HG03025 (cell line): ENCODE data around the gene SRRM2.

Source experiments
- ATAC-seq: cut with Tn5 transposase; IDR thresholded peaks from one replicate; pipeline ENCODE4 v1.9.1; 2021; ENCODE audit warnings: mild to moderate bottlenecking, moderate library complexity; ENCODE audit not compliant: unreplicated experiment, low FRiP score

SRRM2 gene

DNA sequence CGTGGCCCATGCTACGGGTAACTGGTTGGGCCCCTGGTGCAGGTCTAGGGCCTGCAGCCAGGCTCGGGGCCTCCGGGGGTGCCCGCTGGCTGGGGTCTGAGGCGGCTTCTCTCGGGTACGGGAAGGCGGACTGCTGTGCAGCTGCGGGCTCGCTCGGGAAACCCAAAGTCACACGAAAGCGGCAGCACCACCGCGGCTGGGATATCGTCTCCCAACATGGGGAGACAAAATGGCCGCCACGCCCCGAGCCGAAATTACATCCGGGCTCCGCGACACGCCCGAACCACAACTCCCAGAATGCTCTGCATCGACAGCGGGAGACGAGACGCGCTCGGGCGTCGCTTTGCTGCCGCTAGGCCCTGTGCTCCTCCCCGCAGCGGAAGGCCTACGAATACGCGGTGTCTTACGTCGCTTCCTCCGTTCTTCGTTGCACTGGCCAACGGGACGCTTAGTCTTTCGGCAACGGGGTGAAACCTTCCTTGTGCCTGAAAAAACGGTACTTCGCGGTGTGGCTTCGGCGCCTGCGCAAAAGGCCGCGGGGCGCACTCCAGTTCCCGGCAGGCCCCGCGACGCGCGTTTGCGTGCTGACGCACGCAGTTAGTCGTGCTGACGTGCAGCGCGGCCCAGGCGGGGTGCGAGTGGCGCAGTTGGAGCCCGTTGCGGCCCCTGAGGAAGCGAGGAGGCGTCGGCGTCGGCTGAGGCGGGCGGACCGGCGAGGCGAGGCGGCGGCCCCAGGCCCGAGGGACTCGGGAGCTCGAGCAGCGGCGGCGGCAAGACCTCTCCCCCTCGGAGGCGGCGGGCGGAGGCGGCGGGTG is at the start of gene SRRM2:
Gene SRRM2 (plus strand): TSS at position 604 of the 815 bp plus-strand sequence. CDS start 3,727 bp downstream, outside the sequence.
- ATAC-seq: peak; percentile 68

DNA sequence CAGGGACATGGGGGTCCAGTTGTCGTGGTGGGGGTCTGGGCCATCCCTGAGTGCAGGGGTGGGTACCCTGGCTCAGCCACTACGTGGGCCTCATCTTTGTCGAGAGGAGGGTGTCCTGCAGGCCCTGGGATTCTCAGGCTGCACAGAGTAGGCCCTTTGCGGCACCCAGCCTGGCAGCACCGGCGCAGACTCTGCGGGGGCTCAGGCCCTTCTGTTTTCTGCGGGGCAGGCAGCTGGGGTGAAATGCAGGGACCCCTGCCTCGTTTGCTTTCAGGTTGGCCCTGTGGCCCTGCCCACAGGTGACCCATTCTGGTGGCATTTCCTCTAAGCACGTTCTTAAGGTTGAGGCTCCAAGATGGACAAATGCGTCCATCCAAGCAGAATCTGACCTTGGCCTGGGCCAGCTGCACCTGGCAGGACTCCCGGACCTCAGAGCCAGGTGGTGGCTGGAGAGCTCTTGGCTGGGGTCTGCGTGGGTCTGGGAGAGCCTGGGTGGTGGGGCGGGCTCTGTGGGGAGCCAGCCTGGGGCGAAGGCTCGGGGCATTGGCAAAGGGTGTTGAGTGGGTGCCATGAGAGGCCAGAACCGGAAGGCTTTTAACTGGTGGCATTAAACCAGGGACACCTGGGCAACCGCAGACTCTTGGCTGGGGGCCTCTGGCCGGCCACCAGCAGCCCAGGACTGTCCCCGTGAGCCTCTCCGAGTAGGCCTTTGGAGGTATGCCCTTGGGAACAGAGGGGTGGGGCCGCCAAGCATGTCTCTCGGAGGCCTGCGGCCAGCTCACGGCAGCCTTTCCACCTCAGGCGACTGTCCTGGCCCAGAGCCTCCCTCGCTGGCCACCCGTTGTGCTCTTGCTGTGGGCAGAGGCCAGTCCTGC is 49.3 kb upstream of the SRRM2 start:
- no peak for ATAC-seq

DNA sequence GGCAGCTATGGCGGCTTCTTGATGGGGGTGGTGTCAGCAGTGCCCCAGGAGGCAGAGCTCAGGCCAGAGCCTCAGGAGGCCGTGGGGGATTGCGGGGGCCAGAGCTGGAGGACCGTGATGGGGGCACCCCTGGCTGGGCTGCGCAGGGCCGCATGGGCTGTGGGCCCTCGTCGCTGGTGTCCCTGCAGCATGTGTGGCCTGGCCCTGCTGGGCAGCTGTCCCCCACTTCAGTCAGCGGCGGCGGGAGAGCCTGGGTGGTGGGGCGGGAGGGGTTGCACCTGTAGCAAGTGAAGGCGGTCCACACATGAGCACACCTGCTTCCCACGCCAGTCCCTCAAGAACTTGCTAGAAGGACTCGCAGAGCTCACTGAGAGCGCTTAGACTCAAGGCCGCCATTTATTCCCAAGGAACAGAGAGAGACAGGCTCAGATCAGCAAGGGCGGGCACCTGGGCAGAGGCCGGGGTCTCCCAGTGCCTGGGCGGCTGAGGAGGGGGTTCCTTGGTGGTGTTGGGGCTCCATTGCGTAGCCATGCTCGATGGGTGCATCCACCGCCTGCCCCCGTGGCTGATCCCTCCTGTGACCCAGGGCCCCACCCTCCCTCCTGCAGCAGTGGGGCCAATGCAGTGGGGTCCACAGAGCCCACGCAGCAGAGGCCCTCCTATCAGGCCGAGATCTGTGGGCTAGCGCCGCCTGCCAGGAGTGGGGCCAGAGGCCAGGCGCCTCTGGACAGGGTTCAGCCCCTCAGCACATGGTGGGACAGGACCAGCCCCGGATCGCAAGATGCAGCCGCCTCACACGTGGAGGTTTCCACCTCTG is 48.1 kb upstream of the SRRM2 start:
- no peak for ATAC-seq

DNA sequence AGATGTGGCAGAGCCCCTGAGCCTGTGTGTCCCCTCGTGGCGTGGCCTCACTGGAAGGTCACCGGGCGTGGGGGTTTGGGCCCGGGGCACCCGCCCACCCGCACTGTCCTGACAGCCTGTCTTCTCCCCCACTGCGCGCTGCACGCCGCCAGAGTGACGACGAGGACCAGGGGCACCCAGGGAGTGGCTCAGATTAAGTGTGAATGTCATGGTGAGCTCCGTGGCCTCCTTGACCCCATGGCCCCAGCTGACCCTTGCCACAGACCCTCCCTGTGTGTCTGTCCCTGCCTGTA is 47.5 kb upstream of the SRRM2 start:
- no peak for ATAC-seq

DNA sequence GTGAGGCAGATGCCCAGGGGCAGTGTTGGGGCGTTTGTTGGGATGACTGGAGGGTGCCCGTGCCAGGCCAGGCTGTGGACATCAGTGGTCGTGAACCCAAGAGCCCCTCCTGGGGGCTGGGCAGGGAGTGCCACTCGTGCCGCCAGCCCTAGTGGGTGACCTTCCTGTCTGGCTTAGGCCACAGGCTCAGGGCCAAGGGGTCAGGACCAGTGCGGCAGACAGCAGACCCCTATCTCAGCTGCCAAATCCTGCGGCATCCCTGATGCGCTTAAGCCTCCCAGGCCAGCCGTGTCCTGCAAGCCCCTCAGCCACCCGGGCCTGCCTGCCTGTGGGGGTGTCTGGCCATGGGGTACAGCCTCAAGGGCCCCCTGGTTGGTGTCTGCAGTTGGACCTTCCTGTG is 47.1 kb upstream of the SRRM2 start:
- no peak for ATAC-seq

DNA sequence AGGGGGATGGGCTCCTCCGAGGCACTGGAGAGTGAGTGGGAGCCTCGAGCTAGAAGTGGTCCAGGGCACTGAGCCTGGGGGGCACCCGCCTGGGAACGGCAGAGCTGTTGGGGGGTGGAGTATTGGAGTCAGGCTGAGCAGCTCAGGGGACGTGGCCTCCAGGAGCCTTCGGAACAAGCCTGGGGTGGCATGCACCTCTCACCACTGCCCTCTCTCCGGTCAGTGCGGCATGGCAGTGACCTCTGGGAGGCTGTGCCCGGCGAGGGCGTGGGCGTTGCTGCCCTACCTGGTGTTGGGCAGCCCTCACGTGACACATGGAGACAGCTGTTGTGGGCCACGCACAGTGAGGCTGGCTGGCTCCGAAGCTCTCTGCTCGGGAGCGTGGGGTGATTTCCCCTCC is 46.4 kb upstream of the SRRM2 start:
- no peak for ATAC-seq

DNA sequence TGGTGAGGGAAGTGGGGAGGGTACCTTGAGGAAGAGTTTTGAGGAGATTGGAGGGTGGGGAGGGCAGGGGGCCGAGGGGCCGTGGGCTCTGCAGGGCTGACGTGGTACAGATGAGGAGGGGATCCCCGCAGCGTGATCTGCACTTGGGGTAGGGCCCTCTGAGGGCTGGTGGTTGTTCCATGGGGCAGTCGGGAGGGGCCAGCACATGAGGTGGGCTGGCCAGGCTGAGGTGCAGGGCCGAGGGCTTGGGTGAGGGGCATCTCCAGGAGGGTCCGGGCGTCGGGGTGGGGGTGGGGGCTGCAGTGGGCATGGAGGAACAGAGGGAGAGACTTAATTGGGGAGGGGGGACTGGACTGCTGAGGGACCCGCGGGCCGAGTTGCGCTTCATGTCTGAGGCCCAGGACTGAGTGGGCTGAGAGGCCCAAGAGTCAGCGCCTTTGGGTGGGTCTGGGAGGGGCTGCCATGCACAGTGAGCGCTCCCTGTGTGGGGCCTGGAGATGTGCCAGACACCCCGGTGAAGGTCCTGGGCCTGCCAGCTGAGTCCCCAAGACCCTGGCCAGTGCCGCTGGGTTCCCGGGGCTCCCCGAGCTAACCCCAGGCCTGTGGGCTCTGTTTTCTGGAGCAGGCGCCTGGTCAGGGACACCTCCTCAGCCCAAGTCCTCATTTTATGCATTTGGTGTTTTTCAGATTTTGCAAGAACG is 45.7 kb upstream of the SRRM2 start:
- no peak for ATAC-seq

DNA sequence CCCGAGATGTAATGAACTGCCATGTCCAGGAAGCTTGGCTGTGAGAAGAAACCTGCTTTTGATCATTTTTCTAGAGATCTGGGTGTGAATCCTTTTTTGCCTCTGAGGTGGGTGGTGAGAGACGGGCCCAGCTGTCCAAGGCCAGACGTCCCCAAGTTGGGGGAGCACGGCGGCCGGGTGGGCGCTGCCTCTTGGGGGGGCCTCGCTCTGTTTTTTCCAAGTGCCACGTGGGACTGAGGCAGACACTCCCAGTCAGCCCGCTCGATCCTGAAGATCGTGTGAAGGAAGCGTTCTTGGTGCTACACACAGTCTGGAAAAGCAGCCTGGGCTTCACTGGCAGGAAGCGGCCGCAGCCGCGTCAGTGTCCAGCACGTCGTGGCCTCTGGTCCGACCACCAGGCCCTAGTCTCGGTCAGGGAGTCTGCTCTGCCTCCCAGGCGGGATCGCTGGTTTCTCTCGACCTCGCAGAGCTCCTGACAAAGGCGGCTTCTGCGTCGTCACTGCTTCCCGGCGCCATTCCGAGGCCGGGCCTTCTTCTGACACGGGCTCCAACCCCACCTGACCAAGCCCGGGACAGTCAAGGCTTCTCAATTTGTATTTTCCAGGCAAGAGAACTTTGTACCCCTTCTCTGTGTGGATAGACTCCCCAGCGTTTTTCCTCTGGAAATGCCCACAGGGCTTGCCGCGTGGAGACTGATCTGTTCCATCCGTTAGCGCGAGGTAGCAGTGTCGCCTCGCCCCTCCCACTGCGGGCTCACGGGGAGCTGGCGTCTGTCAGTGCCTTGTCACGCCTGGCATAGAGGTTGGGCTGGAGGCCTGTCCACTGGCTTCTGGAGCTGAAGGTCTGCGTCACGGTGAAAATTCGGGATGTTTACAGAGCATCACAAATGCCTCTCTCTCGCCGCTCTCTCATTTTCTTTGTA is 44.8 kb upstream of the SRRM2 start:
- ATAC-seq: no peak

DNA sequence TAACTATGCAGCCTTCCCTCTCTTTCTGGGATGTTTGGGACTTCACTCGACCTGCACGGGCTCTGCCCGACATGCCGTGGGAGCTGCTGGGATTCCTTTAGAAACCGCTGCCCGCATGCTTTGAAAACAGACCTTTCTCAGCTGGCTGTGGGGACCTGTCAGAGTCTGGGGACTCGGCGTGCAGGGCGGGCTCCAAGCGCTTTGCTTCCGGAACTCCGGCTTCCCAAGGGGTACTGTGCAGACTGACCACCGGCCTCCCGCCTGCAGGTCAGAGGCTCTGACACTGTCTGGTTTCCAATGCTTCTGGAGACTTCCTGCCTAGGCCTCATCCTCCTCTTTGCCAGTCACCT is 44.2 kb upstream of the SRRM2 start:
- no peak for ATAC-seq

DNA sequence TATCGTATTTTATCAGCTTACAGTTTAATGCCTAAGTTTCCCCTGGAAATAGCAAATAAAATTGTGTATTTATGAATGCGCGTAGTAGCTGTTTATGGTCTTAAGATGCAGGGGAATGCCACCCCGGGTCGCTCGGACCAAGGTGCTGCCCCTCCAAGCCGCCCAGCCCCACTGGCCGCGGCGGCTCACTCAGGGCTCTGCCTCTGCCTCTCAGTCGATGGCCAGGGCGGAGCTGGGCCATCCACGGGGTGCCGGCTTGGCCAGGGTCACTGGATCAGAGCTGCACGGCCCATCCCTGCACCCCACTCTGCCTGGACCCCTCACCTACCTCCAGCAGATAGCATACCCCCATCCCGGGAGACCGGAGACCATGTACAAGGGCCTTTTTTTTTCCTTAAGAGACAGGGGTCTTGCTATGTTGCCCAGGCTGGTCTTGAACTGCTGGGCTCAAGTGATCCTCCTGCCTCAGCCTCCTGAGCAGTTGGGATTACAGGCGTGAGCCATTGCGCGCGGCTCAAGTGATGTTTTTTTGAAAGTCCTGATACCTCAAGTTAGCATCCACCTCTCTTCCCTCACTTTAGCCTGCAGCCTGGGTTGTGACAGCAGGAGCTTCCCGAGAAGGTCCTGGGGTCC is 43.4 kb upstream of the SRRM2 start:
- no peak for ATAC-seq

DNA sequence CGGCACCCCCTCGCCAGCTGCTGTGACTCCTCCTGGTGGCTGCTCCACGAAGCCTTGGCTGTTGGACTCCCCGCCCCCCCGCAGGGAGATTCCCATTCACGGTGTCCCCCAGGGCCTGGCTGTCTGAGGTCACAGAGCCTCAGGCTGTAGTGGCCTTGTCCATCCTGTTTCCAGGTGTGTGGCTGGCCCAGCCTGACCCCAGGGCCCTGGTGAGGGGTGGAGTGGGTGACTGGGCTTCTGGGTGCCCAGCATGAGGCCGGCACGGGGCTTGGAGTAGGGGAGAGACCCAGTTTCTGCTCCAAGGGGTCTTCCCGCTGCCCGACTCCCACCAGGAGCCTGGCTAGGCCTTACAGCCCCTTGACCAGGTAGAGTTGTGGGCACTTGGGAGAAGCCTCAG is 42.9 kb upstream of the SRRM2 start:
- no peak for ATAC-seq

DNA sequence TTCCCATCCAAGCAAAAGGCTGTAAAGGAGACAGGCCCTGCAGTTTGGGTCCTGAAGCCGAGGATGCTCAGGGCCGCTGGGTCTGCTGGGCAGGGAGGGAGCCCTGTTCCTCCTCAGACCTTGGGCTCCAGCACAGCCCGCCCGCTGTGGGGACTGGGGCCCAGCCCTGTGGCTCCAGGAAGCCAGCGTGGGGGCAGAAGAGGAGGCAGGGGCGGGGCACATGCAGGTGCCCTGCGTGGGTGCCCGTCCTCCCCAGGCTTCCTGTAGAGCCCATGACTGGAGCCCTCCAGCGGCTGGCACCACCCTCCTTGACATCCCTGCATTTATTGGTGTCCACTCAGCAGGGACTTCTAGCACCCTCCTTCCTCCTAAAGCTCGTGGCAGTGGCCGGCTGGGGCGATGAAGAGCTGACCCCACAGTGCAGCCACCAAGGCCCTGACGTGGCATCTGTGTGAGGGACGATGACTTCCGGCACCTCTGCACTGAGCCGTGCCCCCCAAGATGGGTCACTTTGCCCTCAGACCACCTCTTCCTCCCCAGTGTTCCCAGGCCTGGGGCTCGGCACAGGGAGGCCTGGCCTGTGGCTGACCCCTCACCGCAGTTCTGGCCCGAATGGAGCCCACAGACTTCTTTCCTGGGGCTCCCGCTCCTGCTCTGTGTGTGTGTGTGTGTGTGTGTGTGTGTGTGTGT is 42.3 kb upstream of the SRRM2 start:
- ATAC-seq: no peak

DNA sequence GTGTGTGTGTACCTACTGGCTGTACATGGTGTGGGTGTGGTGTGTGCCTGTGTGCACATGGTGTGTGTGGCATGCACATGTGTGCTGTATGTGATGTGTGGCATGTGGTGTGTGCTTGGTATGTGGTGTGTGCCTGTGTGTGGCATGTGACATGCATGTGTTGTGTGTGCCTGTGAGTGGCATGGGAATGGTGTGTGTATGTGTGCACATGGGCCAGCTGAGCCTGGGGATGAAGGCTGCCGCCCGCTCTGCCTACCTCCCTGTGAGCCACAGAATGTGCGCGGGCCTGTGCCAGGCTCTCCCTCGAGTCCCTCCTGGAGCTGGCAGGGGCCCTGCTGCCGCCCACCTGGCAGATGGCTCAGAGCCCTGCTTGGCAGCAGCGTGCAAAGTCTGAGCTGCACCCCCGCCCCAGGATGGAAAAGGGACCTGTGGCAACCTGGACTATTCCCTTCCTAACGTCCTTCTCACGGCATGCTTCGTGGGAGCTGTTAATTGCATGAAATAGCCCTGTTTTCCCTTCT is 41.7 kb upstream of the SRRM2 start:
- no peak for ATAC-seq

DNA sequence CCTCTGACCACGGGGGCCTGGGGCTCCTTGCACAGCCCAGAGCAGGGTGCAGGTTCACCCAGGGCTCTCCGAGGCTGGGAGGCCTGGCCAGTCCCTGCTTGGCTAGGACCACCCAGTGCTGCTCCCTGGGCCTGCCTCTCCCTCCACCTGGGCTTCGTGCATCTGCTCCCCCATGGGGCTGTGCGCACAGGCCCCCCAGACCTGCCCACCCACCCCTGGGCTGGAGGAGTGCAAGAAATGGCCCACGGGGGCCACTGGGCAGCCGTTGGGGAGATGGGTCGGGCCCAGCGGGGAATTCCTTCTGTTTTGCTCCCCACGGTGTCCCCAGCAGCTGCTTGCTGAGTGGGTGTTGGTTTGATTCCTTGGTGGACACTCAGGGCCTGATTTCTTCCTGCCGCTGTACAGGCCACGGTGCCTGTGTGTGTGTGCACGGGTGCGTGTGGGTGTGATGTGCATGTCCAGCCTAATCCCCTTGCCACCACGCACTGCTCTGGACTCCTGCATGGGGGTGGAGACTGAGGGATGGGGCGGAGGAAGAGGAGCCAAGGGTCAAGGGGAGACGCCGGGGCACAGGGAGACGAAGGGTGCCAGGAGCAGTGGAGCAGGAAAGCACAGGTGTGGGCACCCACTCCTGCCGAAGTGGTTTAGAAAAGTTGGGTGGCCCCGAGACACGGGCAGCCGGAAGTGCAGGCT is 40.9 kb upstream of the SRRM2 start:
- no peak for ATAC-seq

DNA sequence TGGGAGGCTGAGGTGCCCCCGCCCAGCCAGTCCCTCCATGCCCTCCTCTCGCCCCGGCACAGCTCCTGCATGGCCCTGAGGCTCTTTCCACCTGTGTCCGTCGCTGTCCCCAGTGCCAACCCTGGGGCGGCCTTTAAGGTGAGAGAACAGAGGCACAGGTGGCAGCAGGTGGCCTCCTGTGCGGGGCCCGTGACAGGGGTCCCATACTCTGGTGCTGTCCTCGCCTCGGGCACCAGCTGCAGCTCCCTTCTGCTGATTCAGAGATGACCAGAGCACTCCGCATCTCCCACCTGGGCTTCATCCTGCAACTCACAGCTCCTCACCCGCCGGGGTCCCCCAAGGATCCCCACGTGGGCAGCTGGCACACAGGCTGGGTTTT is 40.4 kb upstream of the SRRM2 start:
- no peak for ATAC-seq

DNA sequence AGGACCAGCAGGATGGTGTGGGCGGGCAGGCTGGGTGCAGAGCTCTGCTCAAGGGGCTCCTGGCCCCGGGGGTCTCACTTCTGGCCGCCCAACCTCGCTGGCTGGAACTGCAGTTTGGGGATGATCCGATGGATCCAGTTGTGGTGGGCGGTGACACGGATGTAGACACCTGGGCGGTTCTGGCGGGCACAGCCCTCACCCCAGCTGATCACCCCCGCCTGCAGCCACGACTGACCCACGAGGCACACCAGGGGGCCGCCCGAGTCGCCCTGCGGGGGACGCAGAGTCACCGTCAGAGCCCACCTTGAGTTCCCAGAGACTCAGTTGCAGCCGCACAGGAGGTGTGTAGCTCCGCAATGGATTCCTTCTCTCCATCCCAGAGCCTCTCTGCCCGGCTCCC is 39.9 kb upstream of the SRRM2 start:
- no peak for ATAC-seq

DNA sequence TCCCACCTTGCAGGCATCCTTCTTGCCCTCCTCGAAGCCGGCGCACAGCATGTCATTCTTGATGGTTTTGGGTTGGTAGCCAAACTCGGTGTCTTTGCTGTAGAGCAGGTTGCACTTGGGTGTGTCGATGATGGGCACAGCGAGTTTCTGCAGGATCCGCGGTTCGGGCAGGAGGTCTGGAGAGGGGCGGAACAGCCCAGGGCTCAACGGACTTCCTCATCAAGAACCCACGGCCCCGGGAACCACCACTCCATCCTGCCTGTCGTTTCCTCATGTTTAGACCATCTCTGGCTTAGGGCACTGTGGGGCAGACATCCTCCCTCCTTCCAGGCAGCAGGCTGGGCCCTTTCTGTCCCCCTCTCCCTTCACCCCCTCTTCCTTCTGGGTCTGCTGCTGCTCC is 38.9 kb upstream of the SRRM2 start:
- no peak for ATAC-seq
